HG03575 (cell line): ENCODE data around the gene OR4M1.
"Not testable (repeated sequence)": the region's sequence is repeated elsewhere in the genome, so short reads cannot be mapped to it uniquely, and the experiment has no call there.

Experiments
- ATAC-seq: cut with Tn5 transposase; IDR thresholded peaks from one replicate; pipeline ENCODE4 v1.9.1; 2021; ENCODE audit not compliant: unreplicated experiment, insufficient number of reproducible peaks, low FRiP score; ENCODE audit errors: extremely low read depth

Gene OR4M1, protein sequence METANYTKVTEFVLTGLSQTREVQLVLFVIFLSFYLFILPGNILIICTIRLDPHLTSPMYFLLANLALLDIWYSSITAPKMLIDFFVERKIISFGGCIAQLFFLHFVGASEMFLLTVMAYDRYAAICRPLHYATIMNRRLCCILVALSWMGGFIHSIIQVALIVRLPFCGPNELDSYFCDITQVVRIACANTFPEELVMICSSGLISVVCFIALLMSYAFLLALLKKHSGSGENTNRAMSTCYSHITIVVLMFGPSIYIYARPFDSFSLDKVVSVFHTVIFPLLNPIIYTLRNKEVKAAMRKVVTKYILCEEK

DNA sequence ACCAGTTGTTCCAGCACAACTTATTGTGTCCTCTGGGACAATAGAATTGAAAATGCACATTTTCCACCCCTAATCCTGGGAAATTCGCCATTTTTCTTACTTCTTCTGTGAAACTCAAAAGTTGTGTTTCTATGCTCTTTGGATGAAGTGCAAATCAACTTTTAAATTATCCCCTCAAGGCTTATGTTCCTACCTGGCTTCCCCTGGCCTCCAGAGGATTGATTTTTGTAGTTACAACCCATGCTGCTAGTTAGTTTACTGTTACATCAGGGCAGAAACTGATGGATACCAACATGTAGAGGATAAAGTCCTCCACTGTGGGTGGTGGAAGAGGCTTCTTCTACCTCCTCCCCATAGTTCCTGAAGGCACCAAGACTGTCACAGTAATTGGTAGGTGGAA, at the start of gene OR4M1:
OR4M1 (plus strand) TSS at position 301 of the 400 bp plus-strand sequence. CDS start 6,819 bp downstream, outside the sequence.
- not testable (repeated sequence) for ATAC-seq

- ATAC-seq: no peak
These were observed 43.9 kb upstream of the OR4M1 start for GRCh38 chr14:19729359-19729758.

DNA sequence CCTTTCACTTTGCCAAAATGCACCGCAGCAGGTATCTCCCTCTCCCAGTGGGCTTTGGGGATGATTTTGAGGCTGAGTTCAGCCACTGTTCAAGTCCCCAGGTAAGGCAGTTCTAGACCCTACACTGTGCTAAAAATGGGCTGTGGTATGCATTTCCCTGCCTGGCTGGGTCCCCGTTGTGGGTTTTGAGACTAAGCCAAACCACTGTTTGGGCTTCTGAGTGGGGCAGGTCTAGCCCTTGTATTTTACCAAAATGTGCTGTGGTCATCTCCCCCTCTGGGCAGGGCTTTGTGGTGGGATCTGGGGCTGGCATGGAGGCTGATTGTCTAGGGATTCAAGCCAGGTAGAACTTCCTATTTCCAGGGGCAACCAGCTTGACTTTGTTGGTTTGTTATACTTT, 43.5 kb upstream of the OR4M1 start:
- ATAC-seq: no peak

DNA sequence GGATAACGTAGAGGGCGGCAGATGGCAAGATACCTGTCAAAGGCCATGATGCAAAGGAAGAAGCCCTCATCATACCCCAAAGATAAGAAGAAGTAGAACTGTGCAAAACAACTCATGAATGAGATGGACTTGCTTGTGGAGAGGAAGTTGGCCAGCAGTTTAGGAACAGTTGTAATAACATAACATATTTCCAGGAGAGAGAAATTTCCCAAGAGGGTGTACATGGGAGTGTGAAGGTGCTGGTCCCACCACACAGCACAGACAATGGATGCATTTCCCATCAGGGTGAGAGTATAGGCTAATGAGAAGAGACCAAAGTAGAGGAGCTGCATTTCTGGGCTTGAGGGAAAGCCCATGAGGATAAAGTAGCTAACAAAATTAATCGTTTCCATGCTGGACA, 39.4 kb upstream of the OR4M1 start:
- not testable (repeated sequence) for ATAC-seq

DNA sequence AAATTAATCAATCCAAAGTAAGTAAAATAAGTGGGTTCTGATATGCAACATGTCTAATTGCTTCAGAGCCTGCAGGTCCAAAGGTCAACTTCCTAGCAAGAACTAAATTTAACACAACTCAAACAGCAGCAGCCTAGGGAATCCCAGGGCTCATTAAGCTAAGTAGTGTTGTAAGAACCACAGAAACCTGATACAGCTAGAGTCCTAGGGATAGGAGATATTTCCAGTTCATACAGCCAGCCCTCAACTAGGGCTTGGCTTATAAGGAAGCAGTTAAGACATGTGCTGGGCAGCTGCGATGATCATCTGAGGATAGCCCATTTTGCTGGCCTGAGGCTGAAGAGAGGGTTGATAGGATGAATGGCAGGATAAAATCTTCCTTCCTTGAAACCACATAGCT, 30.0 kb upstream of the OR4M1 start, which contains the start of gene OR4Q3:
OR4Q3 (plus strand) TSS at position 316 of the 400 bp plus-strand sequence.
- ATAC-seq: no peak

GRCh38 chr14:19752316-19752715, 21.0 kb upstream of the OR4M1 start:
- not testable (repeated sequence) for ATAC-seq

DNA sequence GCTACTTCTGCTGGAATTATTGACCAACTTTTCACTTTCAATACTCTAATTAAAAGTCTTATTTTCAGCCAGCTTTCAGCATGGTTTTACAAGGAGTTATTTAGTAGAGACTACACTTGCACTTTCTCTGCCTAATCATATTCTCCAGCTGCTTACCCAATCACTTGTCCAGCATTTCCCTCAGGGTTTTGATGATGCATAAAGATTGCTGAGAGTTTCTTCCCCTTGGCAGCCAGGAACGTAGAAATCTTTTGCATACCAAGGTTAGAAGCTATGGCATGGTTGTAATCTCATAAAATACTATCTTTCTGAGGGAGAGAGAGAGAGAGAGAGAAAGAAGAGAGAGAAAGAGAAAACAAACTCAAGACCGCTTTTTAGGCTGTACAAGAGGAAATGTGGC, 19.1 kb upstream of the OR4M1 start:
- ATAC-seq: no peak

DNA sequence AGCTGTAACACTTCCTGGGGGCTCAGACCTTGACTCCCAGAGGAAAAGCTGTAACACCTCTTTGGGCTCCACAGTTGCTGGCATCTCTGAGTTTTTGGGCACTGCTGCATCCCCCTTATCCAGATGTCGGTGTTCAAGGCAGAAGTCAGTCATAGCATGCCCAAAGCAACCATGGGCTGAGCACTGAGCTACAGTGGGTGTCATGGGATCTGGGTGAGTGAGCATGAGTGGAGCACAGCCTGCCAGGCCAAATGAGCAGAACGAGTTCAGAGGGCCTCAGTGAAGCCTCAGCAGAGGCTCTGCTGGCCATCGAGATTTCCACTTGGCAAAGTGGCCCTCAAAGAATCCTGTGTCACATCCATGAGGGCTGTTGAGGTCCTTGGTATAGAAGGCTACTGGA, 1.8 kb upstream of the OR4M1 start:
- not testable (repeated sequence) for ATAC-seq

DNA sequence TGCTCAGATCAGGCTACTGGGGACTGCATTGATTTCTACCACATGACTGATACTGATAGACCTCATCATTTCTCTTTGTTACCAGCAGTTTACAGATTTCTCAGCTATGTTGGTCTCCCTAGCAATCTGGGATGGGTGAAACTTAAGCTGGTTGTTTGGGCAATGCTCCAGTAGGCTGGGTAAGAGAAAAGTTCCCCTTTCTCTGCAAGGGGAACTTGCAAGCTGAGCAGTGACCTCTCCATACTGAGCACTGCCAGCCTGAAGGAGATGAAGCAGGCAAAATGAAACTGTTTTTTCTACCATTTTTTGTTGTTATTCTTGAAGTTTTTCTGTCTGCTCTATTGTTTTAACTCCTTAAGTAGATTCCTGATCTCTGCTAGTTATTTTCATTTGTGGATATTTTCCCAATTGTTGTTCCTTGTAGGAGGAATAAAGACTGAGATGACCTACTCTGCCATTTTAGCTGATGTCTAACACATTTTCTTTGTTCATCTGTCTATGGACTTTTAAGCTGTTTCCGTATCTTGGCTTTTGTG, 1.3 kb upstream of the OR4M1 start:
- no peak for ATAC-seq

- ATAC-seq: not testable (repeated sequence)
These were observed 850 bp upstream of the OR4M1 start for GRCh38 chr14:19772454-19772853.

DNA sequence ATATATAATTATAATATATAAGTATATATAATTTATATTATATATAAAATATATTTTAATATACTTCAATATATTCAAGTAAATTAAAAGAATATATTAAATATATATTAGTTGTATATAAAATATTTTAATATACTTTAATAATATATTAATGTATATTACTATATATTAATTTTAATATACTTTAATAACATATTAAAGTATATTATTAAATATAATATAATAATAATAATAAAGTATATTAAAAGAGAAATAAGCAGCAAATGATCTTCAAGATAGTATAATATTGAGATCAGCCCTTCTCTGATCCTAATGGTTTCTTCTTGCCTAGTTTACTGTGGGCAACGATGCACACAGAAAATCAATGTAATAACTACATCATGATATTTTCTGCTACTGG, 2.3 kb downstream of the OR4M1 start:
- no peak for ATAC-seq

DNA sequence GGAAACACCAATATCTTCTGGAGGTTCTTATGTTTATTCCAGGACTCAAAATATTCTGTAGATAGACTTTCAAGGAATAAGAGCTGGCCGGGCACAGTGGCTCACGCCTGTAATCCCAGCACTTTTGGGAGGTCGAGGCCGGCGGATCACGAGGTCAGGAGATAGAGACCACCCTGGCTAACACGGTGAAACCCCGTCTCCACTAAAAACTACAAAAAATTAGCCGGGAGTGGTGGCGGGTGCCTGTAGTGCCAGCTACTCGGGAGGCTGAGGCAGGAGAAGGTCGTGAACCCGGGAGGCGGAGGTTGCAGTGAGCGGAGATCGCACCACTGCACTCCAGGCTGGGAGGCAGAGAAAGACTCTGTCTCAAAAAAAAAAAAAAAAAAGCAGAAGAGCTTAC, 12.5 kb downstream of the OR4M1 start:
- not testable (repeated sequence) for ATAC-seq

DNA sequence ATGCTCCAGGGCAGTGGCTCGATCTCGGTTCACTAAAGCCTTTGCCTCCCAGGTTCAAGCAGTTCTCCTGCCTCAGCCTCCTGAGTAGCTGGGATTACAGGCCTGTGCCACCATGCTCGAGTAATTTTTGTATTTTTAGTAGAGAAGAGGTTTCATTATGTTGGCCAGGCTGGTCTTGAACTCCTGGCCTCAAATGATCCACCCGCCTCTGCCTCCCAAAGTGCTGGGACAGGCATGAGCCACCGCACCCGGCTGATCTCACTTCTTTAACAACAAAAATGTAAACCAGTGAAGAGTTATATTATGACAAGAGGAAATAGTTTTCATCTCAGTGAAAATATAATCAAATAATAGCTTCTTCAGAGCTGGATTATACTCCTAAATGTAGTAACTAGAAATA, 14.0 kb downstream of the OR4M1 start:
- not testable (repeated sequence) for ATAC-seq

GRCh38 chr14:19788150-19788549, 14.8 kb downstream of the OR4M1 start:
- ATAC-seq: not testable (repeated sequence)

- ATAC-seq: not testable (repeated sequence)
These were observed 23.3 kb downstream of the OR4M1 start for GRCh38 chr14:19796520-19797108.

GRCh38 chr14:19799880-19800279, 26.6 kb downstream of the OR4M1 start:
- ATAC-seq: no peak

- ATAC-seq: no peak
These were observed 27.2 kb downstream of the OR4M1 start for GRCh38 chr14:19800282-19801117.

GRCh38 chr14:19801118-19801464, 27.8 kb downstream of the OR4M1 start:
- no peak for ATAC-seq

DNA sequence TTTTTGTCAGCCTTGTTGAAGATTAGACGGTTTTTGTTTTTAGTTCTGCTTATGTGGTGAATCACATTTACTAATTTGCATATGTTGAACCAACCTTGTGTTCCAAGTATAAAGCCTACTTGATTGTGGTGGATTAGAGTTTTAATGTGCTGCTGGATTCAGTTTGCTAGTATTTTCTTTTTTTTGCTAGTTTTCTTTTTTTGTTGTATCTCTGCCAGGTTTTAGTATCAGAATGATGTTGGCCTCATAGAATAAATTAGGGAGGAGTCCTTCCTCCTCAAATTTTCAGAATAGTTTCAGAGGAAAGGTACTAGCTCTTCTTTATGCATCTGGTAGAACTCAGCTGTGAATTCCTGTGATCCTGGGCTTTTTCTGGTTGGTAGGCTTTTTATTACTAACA, 30.2 kb downstream of the OR4M1 start, which contains the start of gene OR4N2:
OR4N2 (plus strand) TSS at position 301 of the 400 bp plus-strand sequence. CDS start 23,679 bp downstream, outside the sequence.
- ATAC-seq: not testable (repeated sequence)
